Gastrocnemius medialis (tissue), 4 donors: ENCODE results near the gene ANKS1B. TPM values are rescaled to one million over a fixed set of nuclear protein-coding genes. Genes with fewer than 3 reads are reported as not detected.

Experiments
- ATAC-seq, 2 donors: fragments of 150-250 bp; one replicate each; pipeline ENCODE4 v1.9.1; 2016
- DNase-seq, 2 donors: peaks; one replicate each; pipeline ENCODE4 v3.0.0-alpha.2; 2019
- H3K27ac ChIP-seq, 4 donors: fragments of 200-600 bp; sonication (generic); 1 replicate in 1 of 4; 2 replicates in 3 of 4; pipeline ENCODE4 v1.5.1; 2016 to 2018; ENCODE audit warnings: mild to moderate bottlenecking in 2 of 4, moderate library complexity in 1 of 4
- H3K27me3 ChIP-seq, 3 donors: fragments of 200-600 bp; sonication (generic) in 2 of 3; 1 replicate in 1 of 3; 2 replicates in 2 of 3; pipeline versions ENCODE4 v1.5.1 to v1.6.0; 2016 to 2019; ENCODE audit warnings: mild to moderate bottlenecking in 1 of 3, moderate library complexity in 1 of 3
- H3K36me3 ChIP-seq, 2 donors: fragments of 200-600 bp; sonication (generic) in 1 of 2; one replicate each; pipeline ENCODE4 v1.5.1; 2017 to 2018
- H3K4me1 ChIP-seq, 2 donors: fragments of 200-600 bp; sonication (generic) in 1 of 2; one replicate each; pipeline ENCODE4 v1.5.1; 2016 to 2017; ENCODE audit warnings: mild to moderate bottlenecking in 2 of 2
- H3K4me3 ChIP-seq, 4 donors: fragments of 200-600 bp; sonication (generic) in 3 of 4; 1 replicate in 1 of 4; 2 replicates in 3 of 4; pipeline ENCODE4 v1.5.1; 2016 to 2019; ENCODE audit warnings: mild to moderate bottlenecking in 2 of 4
- H3K9me3 ChIP-seq, 3 donors: fragments of 200-600 bp; sonication (generic) in 2 of 3; 1 replicate in 1 of 3; 2 replicates in 2 of 3; pipeline ENCODE4 v1.5.1; 2016 to 2019
- POLR2A ChIP-seq, 2 donors: fragments of 450-650 bp; IDR thresholded peaks; one replicate each; pipeline ENCODE4 v1.6.1; 2017; ENCODE audit warnings: antibody characterized with exemption in 2 of 2, mild to moderate bottlenecking in 2 of 2, moderate library complexity in 2 of 2
- in situ Hi-C, 4 donors: fragments of 200-750 bp; cut with MboI; loops; one replicate each; pipeline versions ENCODE4 v1.15.0 to v1.8.0; 2017; ENCODE audit warnings: low sequenced_read_pairs in 4 of 4
- intact Hi-C: fragments of 100-400 bp; cut with DNase I; formaldehyde crosslinking; loops from one replicate; pipeline ENCODE4 v1.15.1; 2023; ENCODE audit warnings: low total_unique reads
- total RNA-seq, 4 donors: library from RNA; depleted of rRNA; stranded (reverse); fragments of >200 nt; gene quantifications; one replicate each; pipeline versions ENCODE4 v1.1.0 to v1.2.3, GENCODE V29; 2016
- TF ChIP-seq, protein P1 (sequence below), 5 experiments: fragments of 450-650 bp in 3 of 5; fragments of 200-600 bp in 2 of 5; sonication (generic) in 2 of 5; IDR thresholded peaks in 4 of 5; conservative IDR thresholded peaks in 1 of 5; 1 replicate in 4 of 5; 2 replicates in 1 of 5; pipeline ENCODE4 v1.5.1; 2016 to 2019; ENCODE audit warnings: antibody characterized with exemption in 5 of 5, mild to moderate bottlenecking in 3 of 5, moderate library complexity in 3 of 5

ANKS1B gene
- total RNA-seq, 4 donors from 2014 or later, result 3.9 to 14.5 (median 5.7) TPM

DNA sequence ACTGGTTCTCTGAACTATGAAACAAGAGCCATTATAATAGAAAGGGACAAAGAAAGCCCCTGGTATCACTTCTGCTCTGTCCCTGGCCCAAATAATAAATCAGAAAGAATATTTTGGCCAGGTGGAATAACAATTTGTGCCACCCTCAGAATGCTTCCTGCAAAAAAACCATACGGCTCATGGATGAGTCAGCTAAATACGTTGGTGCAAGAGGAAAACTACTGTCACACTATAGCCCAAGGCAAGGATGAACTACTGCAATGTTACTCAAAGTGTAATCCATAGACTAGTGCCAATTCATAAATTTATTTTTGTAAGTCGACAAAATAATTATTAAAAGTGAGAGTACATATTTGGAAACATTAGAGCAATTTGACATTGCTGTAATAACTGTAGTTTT lies 68.2 kb downstream of the ANKS1B start:
- TF ChIP-seq POLR2A (IDR thresholded peaks at IDR 0.05), result no peak
- TF ChIP-seq, protein P1, sequence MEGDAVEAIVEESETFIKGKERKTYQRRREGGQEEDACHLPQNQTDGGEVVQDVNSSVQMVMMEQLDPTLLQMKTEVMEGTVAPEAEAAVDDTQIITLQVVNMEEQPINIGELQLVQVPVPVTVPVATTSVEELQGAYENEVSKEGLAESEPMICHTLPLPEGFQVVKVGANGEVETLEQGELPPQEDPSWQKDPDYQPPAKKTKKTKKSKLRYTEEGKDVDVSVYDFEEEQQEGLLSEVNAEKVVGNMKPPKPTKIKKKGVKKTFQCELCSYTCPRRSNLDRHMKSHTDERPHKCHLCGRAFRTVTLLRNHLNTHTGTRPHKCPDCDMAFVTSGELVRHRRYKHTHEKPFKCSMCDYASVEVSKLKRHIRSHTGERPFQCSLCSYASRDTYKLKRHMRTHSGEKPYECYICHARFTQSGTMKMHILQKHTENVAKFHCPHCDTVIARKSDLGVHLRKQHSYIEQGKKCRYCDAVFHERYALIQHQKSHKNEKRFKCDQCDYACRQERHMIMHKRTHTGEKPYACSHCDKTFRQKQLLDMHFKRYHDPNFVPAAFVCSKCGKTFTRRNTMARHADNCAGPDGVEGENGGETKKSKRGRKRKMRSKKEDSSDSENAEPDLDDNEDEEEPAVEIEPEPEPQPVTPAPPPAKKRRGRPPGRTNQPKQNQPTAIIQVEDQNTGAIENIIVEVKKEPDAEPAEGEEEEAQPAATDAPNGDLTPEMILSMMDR (IDR thresholded peaks at IDR 0.05 in 4 of 5, conservative IDR thresholded peaks at IDR 0.05 in 1 of 5), result no peak
- H3K27ac ChIP-seq, result peak overlapping the region in 2 of 4 donors; percentile 25 to 31
- intact Hi-C loops, result no loop called here
- H3K36me3 ChIP-seq, result no peaks in the 10 kb centered on the region
- H3K4me3 ChIP-seq, result no peak overlapping the region
- no peaks in the 10 kb centered on the region for H3K4me1 ChIP-seq
- H3K27me3 ChIP-seq, result no peaks in the 10 kb centered on the region
- ATAC-seq, result no peak
- no peaks in the 10 kb centered on the region for H3K9me3 ChIP-seq
- no peak for DNase-seq
- in situ Hi-C loops, result no loop called here

DNA sequence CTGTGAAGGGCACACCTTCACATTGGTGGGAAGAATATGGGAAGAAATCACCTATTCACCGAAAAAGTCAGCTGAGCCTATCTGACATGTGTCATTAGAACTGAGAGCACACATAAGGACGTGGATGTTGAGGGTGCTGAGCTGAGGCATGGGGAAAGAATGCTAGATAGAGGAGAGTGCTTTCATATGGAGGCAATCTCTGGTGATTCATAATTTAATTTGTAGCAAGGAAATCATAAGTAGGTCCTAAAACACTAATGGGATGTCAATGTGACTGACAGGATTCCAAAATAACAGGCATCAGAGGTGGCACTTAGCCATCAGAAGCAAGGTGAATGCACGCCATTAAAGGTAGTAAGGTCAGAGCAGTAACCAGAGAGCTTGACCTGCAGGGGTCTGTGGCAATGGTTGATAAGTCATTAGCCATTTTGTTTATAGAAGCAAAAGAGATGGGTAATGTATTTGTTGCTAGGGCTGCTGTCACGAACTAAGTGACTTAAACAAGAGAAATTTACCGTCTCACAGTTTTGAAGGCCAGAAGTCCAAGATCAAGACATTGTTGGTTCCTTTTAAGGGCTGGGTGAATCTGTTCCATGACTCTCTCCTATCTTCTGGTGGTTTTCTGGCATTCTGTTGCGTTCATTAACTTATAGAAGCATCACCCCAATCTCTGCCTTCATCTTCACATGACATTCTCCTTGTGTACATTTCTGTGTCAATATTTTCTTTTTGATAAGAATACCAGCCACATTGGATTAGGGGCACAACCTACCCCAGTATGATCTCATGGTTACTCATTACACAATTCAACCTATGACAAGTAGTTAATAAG lies 69.3 kb downstream of the ANKS1B start:
- TF ChIP-seq, protein P1 (IDR thresholded peaks at IDR 0.05 in 4 of 5, conservative IDR thresholded peaks at IDR 0.05 in 1 of 5), result no peak
- TF ChIP-seq POLR2A (IDR thresholded peaks at IDR 0.05), result no peak
- in situ Hi-C loops, result no loop called here
- H3K4me1 ChIP-seq, result peaks cover 0 to 5% of the 10 kb centered on the region in 2 donors
- no peaks in the 10 kb centered on the region for H3K27me3 ChIP-seq
- H3K27ac ChIP-seq, result no peak overlapping the region
- H3K4me3 ChIP-seq, result no peak overlapping the region
- intact Hi-C loops, result no loop called here
- DNase-seq (no peak), ATAC-seq (no peak)
- H3K36me3 ChIP-seq, result no peaks in the 10 kb centered on the region
- no peaks in the 10 kb centered on the region for H3K9me3 ChIP-seq

DNA sequence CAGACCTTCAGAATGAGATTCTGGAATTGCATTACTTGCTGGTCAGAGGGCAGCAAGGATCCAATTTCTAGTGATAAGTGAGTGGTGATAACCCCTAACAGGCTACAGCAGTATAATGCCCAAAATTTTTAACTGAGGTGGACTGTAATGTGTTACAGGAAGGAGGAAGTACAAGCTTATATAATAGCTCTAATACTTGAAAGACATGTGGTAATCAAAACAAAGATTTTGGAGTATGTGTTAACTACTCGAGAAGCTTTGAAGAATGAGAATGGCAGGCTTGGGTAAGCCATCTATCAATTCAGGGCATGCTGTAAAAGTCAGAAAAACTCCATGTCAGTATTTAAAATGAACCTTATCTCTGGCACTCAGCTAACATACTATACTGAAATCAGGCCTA lies 70.5 kb downstream of the ANKS1B start:
- H3K27ac ChIP-seq, result peak overlapping the region in 2 of 4 donors; percentile 40 to 79

GRCh38 chr12:99911967-99912366 lies 72.8 kb downstream of the ANKS1B start:
- peak overlapping the region; percentile 5 to 26 (median 16) for H3K4me3 ChIP-seq
- in situ Hi-C loops, result no loop called here
- H3K27ac ChIP-seq, result peak overlapping the region; percentile 65 to 79 (median 74)

More for the DNA sequence above, 70.5 kb downstream of the ANKS1B start:
- Histone ChIP-seq H3K27me3 (no peaks in the 10 kb centered on the region), H3K36me3 (no peaks in the 10 kb centered on the region), H3K4me3 (no peak overlapping the region), H3K9me3 (no peaks in the 10 kb centered on the region), H3K4me1 (peaks cover 0 to 12% of the 10 kb centered on the region in 2 donors)
- DNase-seq, result no peak
- intact Hi-C loops (no loop called here), in situ Hi-C loops (no loop called here)
- no peak for ATAC-seq
- no peak for TF ChIP-seq POLR2A (IDR thresholded peaks at IDR 0.05)
- TF ChIP-seq, protein P1 (IDR thresholded peaks at IDR 0.05 in 4 of 5, conservative IDR thresholded peaks at IDR 0.05 in 1 of 5), result no peak

More at GRCh38 chr12:99911967-99912366, 72.8 kb downstream of the ANKS1B start:
- ATAC-seq, result peak; percentile 25 to 26
- no peak for TF ChIP-seq POLR2A (IDR thresholded peaks at IDR 0.05)
- TF ChIP-seq, protein P1 (IDR thresholded peaks at IDR 0.05 in 4 of 5, conservative IDR thresholded peaks at IDR 0.05 in 1 of 5), result no peak
- Histone ChIP-seq H3K4me1 (peaks cover 0 to 15% of the 10 kb centered on the region in 2 donors), H3K36me3 (no peaks in the 10 kb centered on the region), H3K9me3 (no peaks in the 10 kb centered on the region), H3K27me3 (no peaks in the 10 kb centered on the region)
- intact Hi-C loops, result loop anchor here (2.0 kb wide), 2 partner anchors 73 to 231 kb away; partner anchors contain the start of genes ANKS1B and BLTP3B
- DNase-seq, result no peak
